SK-N-SH treated with all-trans-retinoic acid at 6 μM for 48 hours (cell line): ENCODE data around the gene LCN2.

Source experiments
- ATAC-seq: fragments of 200-7000 bp; cut with Tn5 transposase; 3 replicates; pipeline ENCODE4 v1.9.1; 2020; ENCODE audit warnings: mild to moderate bottlenecking, moderate library complexity
- ARNTL ChIP-seq: fragments of 450-650 bp; formaldehyde crosslinking; IDR thresholded peaks from 2 replicates; pipeline ENCODE4 v1.5.0; 2020; ENCODE audit warnings: low read depth, mild to moderate bottlenecking, moderate library complexity, borderline replicate concordance
- BACH2 ChIP-seq: fragments of 250-450 bp; sonication (Bioruptor Pico); IDR thresholded peaks from 2 replicates; pipeline ENCODE4 v1.9.0; 2021; ENCODE audit warnings: mild to moderate bottlenecking, borderline replicate concordance
- CSDC2 ChIP-seq: fragments of 250-450 bp; sonication (Bioruptor Pico); IDR thresholded peaks from 2 replicates; pipeline ENCODE4 v1.5.0; 2020; ENCODE audit warnings: mild to moderate bottlenecking, moderate library complexity
- ESRRG ChIP-seq: fragments of 250-450 bp; sonication (Bioruptor Pico); IDR thresholded peaks from 2 replicates; pipeline ENCODE4 v1.6.1; 2021; ENCODE audit warnings: mild to moderate bottlenecking
- GLIS3 ChIP-seq: fragments of 250-450 bp; sonication (Bioruptor Pico); IDR thresholded peaks from 2 replicates; pipeline ENCODE4 v1.5.0; 2020; ENCODE audit warnings: mild to moderate bottlenecking, moderate library complexity
- ISL1 ChIP-seq: fragments of 250-450 bp; sonication (Bioruptor Pico); IDR thresholded peaks from 2 replicates; pipeline ENCODE4 v2.1.2; 2022; ENCODE audit warnings: mild to moderate bottlenecking, moderate library complexity
- OSR1 ChIP-seq: fragments of 250-450 bp; sonication (Bioruptor Pico); IDR thresholded peaks from 2 replicates; pipeline ENCODE4 v1.8.0; 2022; ENCODE audit warnings: moderate library complexity, mild to moderate bottlenecking, inconsistent platforms
- PPARA ChIP-seq: fragments of 250-450 bp; sonication (Bioruptor Pico); IDR thresholded peaks from 2 replicates; pipeline ENCODE4 v1.5.0; 2020; ENCODE audit warnings: mild to moderate bottlenecking, borderline replicate concordance
- RARB ChIP-seq: fragments of 250-450 bp; sonication (Bioruptor Pico); IDR thresholded peaks from 2 replicates; pipeline ENCODE4 v1.8.0; 2021; ENCODE audit warnings: mild to moderate bottlenecking, moderate library complexity
- SNAI2 ChIP-seq: fragments of 250-450 bp; sonication (Bioruptor Pico); IDR thresholded peaks from 2 replicates; pipeline ENCODE4 v1.5.0; 2020; ENCODE audit warnings: mild to moderate bottlenecking, moderate library complexity
- TCF4 ChIP-seq: fragments of 250-450 bp; sonication (Bioruptor Pico); IDR thresholded peaks from 2 replicates; pipeline ENCODE4 v1.8.0; 2021; ENCODE audit warnings: mild to moderate bottlenecking, moderate library complexity, borderline replicate concordance
- TOX ChIP-seq: fragments of 250-450 bp; sonication (Bioruptor Pico); IDR thresholded peaks from 2 replicates; pipeline ENCODE4 v1.8.0; 2021; ENCODE audit warnings: mild to moderate bottlenecking, moderate library complexity, borderline replicate concordance
- ZC3H10 ChIP-seq: fragments of 250-450 bp; sonication (Bioruptor Pico); IDR thresholded peaks from 2 replicates; pipeline ENCODE4 v1.5.1; 2021; ENCODE audit warnings: mild to moderate bottlenecking, moderate library complexity
- ZFP3 ChIP-seq: fragments of 250-450 bp; sonication (Bioruptor Pico); IDR thresholded peaks from 2 replicates; pipeline ENCODE4 v1.5.0; 2020; ENCODE audit warnings: mild to moderate bottlenecking, moderate library complexity
- ZFP30 ChIP-seq: fragments of 450-650 bp; formaldehyde crosslinking; IDR thresholded peaks from 2 replicates; pipeline ENCODE4 v1.5.0; 2022; ENCODE audit warnings: mild to moderate bottlenecking, moderate library complexity
- ZNF565 ChIP-seq: fragments of 450-650 bp; formaldehyde crosslinking; conservative IDR thresholded peaks from 2 replicates; pipeline ENCODE4 v1.5.0; 2020; ENCODE audit warnings: low read depth, mild to moderate bottlenecking, moderate library complexity
- ZNF8 ChIP-seq: fragments of 450-650 bp; formaldehyde crosslinking; IDR thresholded peaks from 2 replicates; pipeline ENCODE4 v1.5.0; 2020; ENCODE audit warnings: mild to moderate bottlenecking, moderate library complexity
- TF ChIP-seq, protein P1 (sequence below): fragments of 250-450 bp; sonication (Bioruptor Pico); IDR thresholded peaks from 2 replicates; pipeline ENCODE4 v1.5.0; 2020; ENCODE audit warnings: mild to moderate bottlenecking, moderate library complexity
- TF ChIP-seq, protein P2 (sequence below): fragments of 250-450 bp; sonication (Bioruptor Pico); IDR thresholded peaks from 2 replicates; pipeline ENCODE4 v1.8.0; 2021; ENCODE audit warnings: low read depth, mild to moderate bottlenecking, moderate library complexity, borderline replicate concordance
- TF ChIP-seq, protein P3 (sequence below): fragments of 250-450 bp; sonication (Bioruptor Pico); IDR thresholded peaks from 2 replicates; pipeline ENCODE4 v1.5.1; 2021; ENCODE audit warnings: mild to moderate bottlenecking, moderate library complexity
- TF ChIP-seq, protein P4 (sequence below): fragments of 250-450 bp; sonication (Bioruptor Pico); IDR thresholded peaks from 2 replicates; pipeline ENCODE4 v1.8.0; 2020; ENCODE audit warnings: mild to moderate bottlenecking, moderate library complexity, borderline replicate concordance
- TF ChIP-seq, protein P5 (sequence below): fragments of 250-450 bp; sonication (Bioruptor Pico); IDR thresholded peaks from 2 replicates; pipeline ENCODE4 v1.5.1; 2020; ENCODE audit warnings: low read depth, mild to moderate bottlenecking, moderate library complexity

Gene LCN2

DNA sequence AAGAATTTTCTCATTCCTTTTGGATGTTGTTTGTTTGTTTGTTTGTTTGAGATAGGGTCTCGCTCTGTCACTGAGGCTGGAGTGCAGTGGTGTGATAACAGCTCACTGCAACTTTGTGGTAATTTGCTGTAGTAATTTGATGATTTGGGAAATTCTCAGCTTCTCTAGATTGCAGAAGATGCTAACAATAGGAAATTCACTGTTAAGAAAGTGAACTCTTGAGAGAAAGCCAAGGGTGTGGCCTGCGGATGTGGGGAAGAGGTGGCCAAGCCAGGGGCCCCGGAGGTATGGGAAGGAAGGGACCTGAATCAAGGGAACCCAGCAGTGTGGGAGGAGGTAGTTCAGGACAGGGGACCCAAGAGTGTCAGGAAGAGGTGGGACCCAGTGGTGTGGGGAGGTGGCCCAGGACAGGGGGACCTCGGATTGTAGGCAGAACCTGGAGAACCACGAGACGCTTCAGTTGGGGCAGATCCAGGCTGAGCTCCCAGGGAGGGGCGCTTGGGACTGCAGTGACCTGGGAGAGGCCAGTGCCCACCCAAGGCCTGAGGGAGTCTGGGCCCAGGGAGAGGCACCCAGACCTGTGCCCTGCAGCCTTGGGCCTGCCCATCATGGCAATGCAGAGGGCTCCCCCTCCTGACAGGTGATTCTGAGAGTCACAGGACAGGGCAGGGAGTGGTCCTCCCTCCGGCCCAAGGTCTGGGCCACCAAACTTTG lies 5.6 kb upstream of the LCN2 start:
- ATAC-seq = no peak
- TF ChIP-seq GLIS3 (no peak), ESRRG (CRISPR knock-in tag) (no peak), ZFP30 (no peak), OSR1 (CRISPR knock-in tag) (no peak), SNAI2 (no peak)
- TF ChIP-seq, all 23 proteins: peak for 0

DNA sequence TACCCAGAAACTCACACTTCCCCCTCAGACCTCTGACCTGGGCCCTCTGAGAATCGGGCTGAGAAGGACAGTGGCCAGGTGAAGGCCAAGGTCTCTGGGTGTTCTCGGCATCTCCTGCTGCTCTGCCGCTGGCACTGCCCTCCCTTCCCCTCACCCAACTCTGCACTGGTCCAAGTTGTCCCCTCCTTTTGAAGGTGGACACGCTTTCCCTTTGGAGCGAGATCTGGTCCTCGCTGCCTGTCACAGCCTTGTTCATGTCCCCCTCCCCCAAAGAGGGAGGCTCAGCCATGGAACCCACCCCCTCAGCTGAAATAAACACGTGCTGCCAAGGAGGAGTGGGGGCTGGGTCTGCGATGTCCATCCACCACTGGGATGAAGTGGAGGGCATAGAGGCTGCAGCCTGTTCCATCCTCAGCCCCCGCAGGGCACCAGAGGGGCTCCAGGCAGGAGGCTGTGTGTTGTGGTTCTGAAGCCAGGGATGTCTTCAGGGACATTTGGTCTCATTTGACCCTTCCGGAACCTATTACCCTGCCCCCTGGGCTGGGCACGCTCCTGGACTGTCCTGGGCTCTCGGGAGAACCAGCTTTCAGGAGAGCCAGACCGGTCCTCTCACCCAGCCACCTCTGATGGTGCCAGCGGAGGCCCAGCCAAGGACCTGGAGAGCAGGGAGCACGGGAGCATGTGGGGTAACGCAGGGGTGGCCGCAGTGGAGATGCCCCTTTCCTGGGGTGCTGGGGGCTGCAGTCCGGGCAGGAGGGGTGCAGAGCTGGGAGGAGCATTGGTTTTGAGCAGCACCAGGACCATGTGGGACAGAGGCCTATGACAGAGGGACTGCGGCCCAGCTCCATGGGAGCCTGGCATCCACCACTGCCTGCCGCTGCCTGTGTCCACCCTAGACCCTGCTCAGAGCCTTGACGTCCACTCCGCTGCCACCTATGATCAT lies 4.7 kb upstream of the LCN2 start:
- ATAC-seq = no peak
- TF ChIP-seq ZNF565 (CRISPR knock-in tag) (no peak), TCF4 (CRISPR knock-in tag) (no peak), PPARA (CRISPR knock-in tag) (no peak), ARNTL (CRISPR knock-in tag) (no peak), ZFP3 (CRISPR knock-in tag) (no peak)
- TF ChIP-seq, protein P1, sequence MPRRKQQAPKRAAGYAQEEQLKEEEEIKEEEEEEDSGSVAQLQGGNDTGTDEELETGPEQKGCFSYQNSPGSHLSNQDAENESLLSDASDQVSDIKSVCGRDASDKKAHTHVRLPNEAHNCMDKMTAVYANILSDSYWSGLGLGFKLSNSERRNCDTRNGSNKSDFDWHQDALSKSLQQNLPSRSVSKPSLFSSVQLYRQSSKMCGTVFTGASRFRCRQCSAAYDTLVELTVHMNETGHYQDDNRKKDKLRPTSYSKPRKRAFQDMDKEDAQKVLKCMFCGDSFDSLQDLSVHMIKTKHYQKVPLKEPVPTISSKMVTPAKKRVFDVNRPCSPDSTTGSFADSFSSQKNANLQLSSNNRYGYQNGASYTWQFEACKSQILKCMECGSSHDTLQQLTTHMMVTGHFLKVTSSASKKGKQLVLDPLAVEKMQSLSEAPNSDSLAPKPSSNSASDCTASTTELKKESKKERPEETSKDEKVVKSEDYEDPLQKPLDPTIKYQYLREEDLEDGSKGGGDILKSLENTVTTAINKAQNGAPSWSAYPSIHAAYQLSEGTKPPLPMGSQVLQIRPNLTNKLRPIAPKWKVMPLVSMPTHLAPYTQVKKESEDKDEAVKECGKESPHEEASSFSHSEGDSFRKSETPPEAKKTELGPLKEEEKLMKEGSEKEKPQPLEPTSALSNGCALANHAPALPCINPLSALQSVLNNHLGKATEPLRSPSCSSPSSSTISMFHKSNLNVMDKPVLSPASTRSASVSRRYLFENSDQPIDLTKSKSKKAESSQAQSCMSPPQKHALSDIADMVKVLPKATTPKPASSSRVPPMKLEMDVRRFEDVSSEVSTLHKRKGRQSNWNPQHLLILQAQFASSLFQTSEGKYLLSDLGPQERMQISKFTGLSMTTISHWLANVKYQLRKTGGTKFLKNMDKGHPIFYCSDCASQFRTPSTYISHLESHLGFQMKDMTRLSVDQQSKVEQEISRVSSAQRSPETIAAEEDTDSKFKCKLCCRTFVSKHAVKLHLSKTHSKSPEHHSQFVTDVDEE (CRISPR knock-in tag) = no peak

DNA sequence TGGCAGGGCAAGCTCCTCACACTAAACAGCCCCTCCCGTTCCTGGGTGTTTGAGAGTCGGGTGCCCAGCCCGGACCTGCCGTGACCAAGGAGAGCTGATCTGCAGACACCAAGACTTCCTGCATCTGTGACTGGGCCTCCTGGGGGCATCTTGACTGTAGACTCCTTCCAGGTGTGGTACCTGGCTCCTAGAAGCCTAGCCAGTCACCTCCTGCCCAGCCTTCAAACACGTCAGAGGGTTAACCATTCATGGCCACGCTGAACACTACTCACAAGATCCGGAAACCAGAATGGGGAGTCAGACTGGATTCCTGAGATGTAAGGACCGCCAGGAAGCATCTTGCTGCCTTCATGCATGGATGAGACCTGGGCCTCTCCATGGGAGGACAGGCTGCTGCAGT lies 3.7 kb upstream of the LCN2 start:
- no peak for ATAC-seq
- TF ChIP-seq ZNF565 (CRISPR knock-in tag) = no peak
- no peak for TF ChIP-seq PPARA (CRISPR knock-in tag)
- no peak for TF ChIP-seq SNAI2
- TF ChIP-seq ZFP30 = no peak
- TF ChIP-seq ISL1 = no peak
- TF ChIP-seq, protein P2, sequence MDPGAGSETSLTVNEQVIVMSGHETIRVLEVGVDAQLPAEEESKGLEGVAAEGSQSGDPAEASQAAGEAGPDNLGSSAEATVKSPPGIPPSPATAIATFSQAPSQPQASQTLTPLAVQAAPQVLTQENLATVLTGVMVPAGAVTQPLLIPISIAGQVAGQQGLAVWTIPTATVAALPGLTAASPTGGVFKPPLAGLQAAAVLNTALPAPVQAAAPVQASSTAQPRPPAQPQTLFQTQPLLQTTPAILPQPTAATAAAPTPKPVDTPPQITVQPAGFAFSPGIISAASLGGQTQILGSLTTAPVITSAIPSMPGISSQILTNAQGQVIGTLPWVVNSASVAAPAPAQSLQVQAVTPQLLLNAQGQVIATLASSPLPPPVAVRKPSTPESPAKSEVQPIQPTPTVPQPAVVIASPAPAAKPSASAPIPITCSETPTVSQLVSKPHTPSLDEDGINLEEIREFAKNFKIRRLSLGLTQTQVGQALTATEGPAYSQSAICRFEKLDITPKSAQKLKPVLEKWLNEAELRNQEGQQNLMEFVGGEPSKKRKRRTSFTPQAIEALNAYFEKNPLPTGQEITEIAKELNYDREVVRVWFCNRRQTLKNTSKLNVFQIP (CRISPR knock-in tag) = no peak
- no peak for TF ChIP-seq TOX (CRISPR knock-in tag)
- no peak for TF ChIP-seq ZC3H10 (CRISPR knock-in tag)
- TF ChIP-seq, protein P3, sequence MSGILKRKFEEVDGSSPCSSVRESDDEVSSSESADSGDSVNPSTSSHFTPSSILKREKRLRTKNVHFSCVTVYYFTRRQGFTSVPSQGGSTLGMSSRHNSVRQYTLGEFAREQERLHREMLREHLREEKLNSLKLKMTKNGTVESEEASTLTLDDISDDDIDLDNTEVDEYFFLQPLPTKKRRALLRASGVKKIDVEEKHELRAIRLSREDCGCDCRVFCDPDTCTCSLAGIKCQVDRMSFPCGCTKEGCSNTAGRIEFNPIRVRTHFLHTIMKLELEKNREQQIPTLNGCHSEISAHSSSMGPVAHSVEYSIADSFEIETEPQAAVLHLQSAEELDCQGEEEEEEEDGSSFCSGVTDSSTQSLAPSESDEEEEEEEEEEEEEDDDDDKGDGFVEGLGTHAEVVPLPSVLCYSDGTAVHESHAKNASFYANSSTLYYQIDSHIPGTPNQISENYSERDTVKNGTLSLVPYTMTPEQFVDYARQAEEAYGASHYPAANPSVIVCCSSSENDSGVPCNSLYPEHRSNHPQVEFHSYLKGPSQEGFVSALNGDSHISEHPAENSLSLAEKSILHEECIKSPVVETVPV (CRISPR knock-in tag) = no peak
- TF ChIP-seq, protein P4, sequence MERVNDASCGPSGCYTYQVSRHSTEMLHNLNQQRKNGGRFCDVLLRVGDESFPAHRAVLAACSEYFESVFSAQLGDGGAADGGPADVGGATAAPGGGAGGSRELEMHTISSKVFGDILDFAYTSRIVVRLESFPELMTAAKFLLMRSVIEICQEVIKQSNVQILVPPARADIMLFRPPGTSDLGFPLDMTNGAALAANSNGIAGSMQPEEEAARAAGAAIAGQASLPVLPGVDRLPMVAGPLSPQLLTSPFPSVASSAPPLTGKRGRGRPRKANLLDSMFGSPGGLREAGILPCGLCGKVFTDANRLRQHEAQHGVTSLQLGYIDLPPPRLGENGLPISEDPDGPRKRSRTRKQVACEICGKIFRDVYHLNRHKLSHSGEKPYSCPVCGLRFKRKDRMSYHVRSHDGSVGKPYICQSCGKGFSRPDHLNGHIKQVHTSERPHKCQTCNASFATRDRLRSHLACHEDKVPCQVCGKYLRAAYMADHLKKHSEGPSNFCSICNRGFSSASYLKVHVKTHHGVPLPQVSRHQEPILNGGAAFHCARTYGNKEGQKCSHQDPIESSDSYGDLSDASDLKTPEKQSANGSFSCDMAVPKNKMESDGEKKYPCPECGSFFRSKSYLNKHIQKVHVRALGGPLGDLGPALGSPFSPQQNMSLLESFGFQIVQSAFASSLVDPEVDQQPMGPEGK (CRISPR knock-in tag) = no peak
- no peak for TF ChIP-seq CSDC2 (CRISPR knock-in tag)
- no peak for TF ChIP-seq ZNF8
- TF ChIP-seq BACH2 (CRISPR knock-in tag) = no peak
- TF ChIP-seq, protein P5, sequence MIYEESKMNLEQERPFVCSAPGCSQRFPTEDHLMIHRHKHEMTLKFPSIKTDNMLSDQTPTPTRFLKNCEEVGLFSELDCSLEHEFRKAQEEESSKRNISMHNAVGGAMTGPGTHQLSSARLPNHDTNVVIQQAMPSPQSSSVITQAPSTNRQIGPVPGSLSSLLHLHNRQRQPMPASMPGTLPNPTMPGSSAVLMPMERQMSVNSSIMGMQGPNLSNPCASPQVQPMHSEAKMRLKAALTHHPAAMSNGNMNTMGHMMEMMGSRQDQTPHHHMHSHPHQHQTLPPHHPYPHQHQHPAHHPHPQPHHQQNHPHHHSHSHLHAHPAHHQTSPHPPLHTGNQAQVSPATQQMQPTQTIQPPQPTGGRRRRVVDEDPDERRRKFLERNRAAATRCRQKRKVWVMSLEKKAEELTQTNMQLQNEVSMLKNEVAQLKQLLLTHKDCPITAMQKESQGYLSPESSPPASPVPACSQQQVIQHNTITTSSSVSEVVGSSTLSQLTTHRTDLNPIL = no peak
- TF ChIP-seq OSR1 (CRISPR knock-in tag) = no peak
- TF ChIP-seq TCF4 (CRISPR knock-in tag) = no peak
- TF ChIP-seq RARB (CRISPR knock-in tag) = no peak
- TF ChIP-seq ARNTL (CRISPR knock-in tag) = no peak
- no peak for TF ChIP-seq GLIS3
- no peak for TF ChIP-seq ESRRG (CRISPR knock-in tag)
- TF ChIP-seq, all 23 proteins: peak for 0
